Natural killer cell (primary cell): ENCODE measurements around the gene RBM25. TPM values are rescaled to one million over a fixed set of nuclear protein-coding genes. Genes with fewer than 3 reads are reported as not detected.
A peak's percentile ranks its signal among the peaks of the same experiment; 100 is the strongest.

ENCODE experiments used
- ATAC-seq, 3 donors: fragments of 150-1000 bp in 2 of 3; fragments of 200-7000 bp in 1 of 3; cut with Tn5 transposase; 1 replicate in 1 of 3; 2 replicates in 2 of 3; pipeline ENCODE4 v1.10.0; 2021; ENCODE audit warnings: mild to moderate bottlenecking in 2 of 3, moderate library complexity in 2 of 3
- DNase-seq, 2 donors: peaks; one replicate each; pipeline versions ENCODE4 v3.0.0 to v3.0.0-alpha.2; 2013 to 2021; ENCODE audit warnings: mixed read lengths in 1 of 2
- H3K27ac ChIP-seq: one replicate; pipeline ENCODE4 v1.5.1; 2013; ENCODE audit warnings: mild to moderate bottlenecking, low read length
- H3K27me3 ChIP-seq: one replicate; pipeline ENCODE4 v1.6.1; 2013; ENCODE audit warnings: low read length; ENCODE audit not compliant: control insufficient read depth, insufficient read depth
- H3K36me3 ChIP-seq: one replicate; pipeline ENCODE4 v1.6.1; 2013; ENCODE audit warnings: low read length; ENCODE audit not compliant: control insufficient read depth, insufficient read depth
- H3K4me1 ChIP-seq: one replicate; pipeline ENCODE4 v1.6.1; 2013; ENCODE audit warnings: low read length; ENCODE audit not compliant: control insufficient read depth, insufficient read depth
- H3K4me3 ChIP-seq: one replicate; pipeline ENCODE4 v1.5.1; 2013; ENCODE audit warnings: low read length
- H3K9me3 ChIP-seq: one replicate; pipeline ENCODE4 v1.6.1; 2013; ENCODE audit warnings: low read length; ENCODE audit not compliant: control insufficient read depth, insufficient read depth
- H3K27ac Mint-ChIP-seq, 2 donors: one replicate each; pipeline ENCODE4 v1.8.0; 2022; ENCODE audit warnings: mild to moderate bottlenecking in 2 of 2, mixed read lengths in 2 of 2, moderate library complexity in 1 of 2
- H3K27me3 Mint-ChIP-seq, 2 donors: one replicate each; pipeline ENCODE4 v1.8.0; 2022; ENCODE audit warnings: low read depth in 2 of 2, mixed read lengths in 2 of 2
- H3K36me3 Mint-ChIP-seq: one replicate; pipeline ENCODE4 v1.8.0; 2022; ENCODE audit warnings: mixed read lengths
- H3K4me1 Mint-ChIP-seq, 2 donors: one replicate each; pipeline ENCODE4 v1.8.0; 2022; ENCODE audit warnings: mixed read lengths in 2 of 2
- H3K4me3 Mint-ChIP-seq: one replicate; pipeline ENCODE4 v1.8.0; 2022; ENCODE audit warnings: mild to moderate bottlenecking, moderate library complexity, mixed read lengths
- H3K9me3 Mint-ChIP-seq, 2 donors: one replicate each; pipeline ENCODE4 v1.8.0; 2022; ENCODE audit warnings: mixed read lengths in 2 of 2
- WGBS: methylation state at CpG from one replicate; pipeline ENCODE4 v1.1.7; 2013; ENCODE audit warnings: missing lambda C conversion rate; ENCODE audit not compliant: insufficient coverage; 5-methylcytosine and 5-hydroxymethylcytosine counted together
- intact Hi-C: fragments of 100-400 bp; cut with micrococcal nuclease; formaldehyde crosslinking; loops from one replicate; pipeline ENCODE4 v1.14.2; 2022
- total RNA-seq, 4 donors: library from RNA; stranded (reverse); fragments of 120-200 nt in 1 of 4; gene quantifications; one replicate each; pipeline versions ENCODE4 v1.2.3 to v1.2.4, GENCODE V29; 2013 to 2022
- TF ChIP-seq, protein P1 (sequence below): fragments of 200-600 bp; IDR thresholded peaks from one replicate; pipeline ENCODE4 v1.8.0; 2022; ENCODE audit warnings: antibody characterized with exemption

RBM25 gene
- total RNA-seq, 3 donors from 2014 or later (not counting 1 experiment from before 2014, with no cell fraction given): 180 to 185 (median 182) TPM

GRCh38 chr14:73116079-73116665, 57.8 kb downstream of the RBM25 start:
- intact Hi-C loops: no loop called here

GRCh38 chr14:73124180-73124894, 66.0 kb downstream of the RBM25 start:
- Histone ChIP-seq H3K9me3 (no peaks in the 10 kb centered on the region), H3K36me3 (peaks cover 36% of the 10 kb centered on the region), H3K4me1 (no peaks in the 10 kb centered on the region), H3K4me3 (no peak overlapping the region), H3K27ac (no peak overlapping the region), H3K27me3 (no peaks in the 10 kb centered on the region)
- no peak for DNase-seq
- no peaks in the 10 kb centered on the region for H3K4me1 Mint-ChIP-seq
- intact Hi-C loops: no loop called here
- WGBS: 97% methylated on average over 5 of the region's 6 CpGs
- TF ChIP-seq, protein P1, sequence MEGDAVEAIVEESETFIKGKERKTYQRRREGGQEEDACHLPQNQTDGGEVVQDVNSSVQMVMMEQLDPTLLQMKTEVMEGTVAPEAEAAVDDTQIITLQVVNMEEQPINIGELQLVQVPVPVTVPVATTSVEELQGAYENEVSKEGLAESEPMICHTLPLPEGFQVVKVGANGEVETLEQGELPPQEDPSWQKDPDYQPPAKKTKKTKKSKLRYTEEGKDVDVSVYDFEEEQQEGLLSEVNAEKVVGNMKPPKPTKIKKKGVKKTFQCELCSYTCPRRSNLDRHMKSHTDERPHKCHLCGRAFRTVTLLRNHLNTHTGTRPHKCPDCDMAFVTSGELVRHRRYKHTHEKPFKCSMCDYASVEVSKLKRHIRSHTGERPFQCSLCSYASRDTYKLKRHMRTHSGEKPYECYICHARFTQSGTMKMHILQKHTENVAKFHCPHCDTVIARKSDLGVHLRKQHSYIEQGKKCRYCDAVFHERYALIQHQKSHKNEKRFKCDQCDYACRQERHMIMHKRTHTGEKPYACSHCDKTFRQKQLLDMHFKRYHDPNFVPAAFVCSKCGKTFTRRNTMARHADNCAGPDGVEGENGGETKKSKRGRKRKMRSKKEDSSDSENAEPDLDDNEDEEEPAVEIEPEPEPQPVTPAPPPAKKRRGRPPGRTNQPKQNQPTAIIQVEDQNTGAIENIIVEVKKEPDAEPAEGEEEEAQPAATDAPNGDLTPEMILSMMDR: no peak
- peak overlapping the region in 1 of 2 donors; percentile 12 for H3K27ac Mint-ChIP-seq
- no peak overlapping the region for H3K4me3 Mint-ChIP-seq
- no peak for ATAC-seq
- no peaks in the 10 kb centered on the region for H3K9me3 Mint-ChIP-seq
- H3K36me3 Mint-ChIP-seq: no peaks in the 10 kb centered on the region
- H3K27me3 Mint-ChIP-seq: no peaks in the 10 kb centered on the region

More at GRCh38 chr14:73116079-73116665, 57.8 kb downstream of the RBM25 start:
- no peak overlapping the region for H3K27ac ChIP-seq
- H3K9me3 ChIP-seq: no peaks in the 10 kb centered on the region
- no peaks in the 10 kb centered on the region for H3K9me3 Mint-ChIP-seq
- H3K36me3 Mint-ChIP-seq: peaks cover 22% of the 10 kb centered on the region
- H3K27me3 ChIP-seq: no peaks in the 10 kb centered on the region
- ATAC-seq: no peak
- H3K27ac Mint-ChIP-seq: peak overlapping the region; percentile 17 to 54
- peaks cover 73% of the 10 kb centered on the region for H3K36me3 ChIP-seq
- no peaks in the 10 kb centered on the region for H3K27me3 Mint-ChIP-seq
- H3K4me3 Mint-ChIP-seq: no peak overlapping the region
- 94% methylated on average over 6 of the region's 6 CpGs for WGBS
- DNase-seq: no peak
- H3K4me3 ChIP-seq: no peak overlapping the region
- H3K4me1 Mint-ChIP-seq: peaks cover 15 to 21% of the 10 kb centered on the region in 2 donors
- H3K4me1 ChIP-seq: no peaks in the 10 kb centered on the region
- TF ChIP-seq, protein P1: no peak

DNA sequence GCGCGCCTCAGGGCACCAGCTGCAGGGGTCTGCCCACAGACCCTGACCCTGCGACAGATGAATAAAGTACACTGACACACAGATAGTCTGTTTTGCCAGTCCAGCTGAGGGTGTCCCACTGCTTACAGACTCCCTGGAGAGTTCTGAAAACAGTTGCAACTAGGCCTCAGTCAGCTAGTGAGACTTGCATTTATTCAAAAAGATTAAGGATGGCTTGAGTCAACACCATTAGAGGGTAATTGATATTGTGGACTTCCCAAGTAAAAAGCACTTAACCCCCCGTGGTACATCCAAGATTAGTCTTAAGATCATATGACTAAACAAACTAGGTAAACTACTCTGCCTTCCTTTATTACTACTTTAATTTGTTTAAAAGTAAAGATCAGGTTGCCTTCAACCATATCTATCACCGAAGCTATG, 66.8 kb downstream of the RBM25 start:
- 100% methylated on average over 4 of the region's 5 CpGs for WGBS
- ATAC-seq (no peak), DNase-seq (no peak)
- Mint-ChIP-seq H3K4me1 (no peaks in the 10 kb centered on the region), H3K4me3 (no peak overlapping the region), H3K9me3 (no peaks in the 10 kb centered on the region), H3K27ac (peak overlapping the region; percentile 13 to 17), H3K36me3 (no peaks in the 10 kb centered on the region), H3K27me3 (no peaks in the 10 kb centered on the region)
- H3K27me3 ChIP-seq: no peaks in the 10 kb centered on the region
- TF ChIP-seq, protein P1: no peak
- H3K27ac ChIP-seq: no peak overlapping the region
- H3K4me3 ChIP-seq: no peak overlapping the region
- H3K9me3 ChIP-seq: no peaks in the 10 kb centered on the region
- H3K36me3 ChIP-seq: peaks cover 29% of the 10 kb centered on the region
- intact Hi-C loops: no loop called here
- H3K4me1 ChIP-seq: no peaks in the 10 kb centered on the region
